Transverse colon (tissue), 4 donors: ENCODE measurements around the gene RPL13A.

ENCODE experiments used
- POLR2A ChIP-seq: fragments of 450-650 bp; IDR thresholded peaks from one replicate; pipeline ENCODE4 v1.6.1; 2016; ENCODE audit warnings: antibody characterized with exemption, mild to moderate bottlenecking, moderate library complexity
- POLR2AphosphoS5 ChIP-seq, 3 donors: sonication (generic); formaldehyde crosslinking; IDR thresholded peaks; one replicate each; pipeline ENCODE4 v1.6.1; 2016; ENCODE audit warnings: antibody characterized with exemption in 3 of 3
- TF ChIP-seq, protein P1 (sequence below), 5 experiments: fragments of 200-600 bp in 3 of 5; fragments of 450-650 bp in 2 of 5; sonication (generic) in 3 of 5; IDR thresholded peaks; 1 replicate in 2 of 5; 2 replicates in 3 of 5; pipeline ENCODE4 v1.5.1; 2016 to 2017; ENCODE audit warnings: antibody characterized with exemption in 5 of 5, inconsistent platforms in 3 of 5, mild to moderate bottlenecking in 2 of 5, moderate library complexity in 1 of 5

DNA sequence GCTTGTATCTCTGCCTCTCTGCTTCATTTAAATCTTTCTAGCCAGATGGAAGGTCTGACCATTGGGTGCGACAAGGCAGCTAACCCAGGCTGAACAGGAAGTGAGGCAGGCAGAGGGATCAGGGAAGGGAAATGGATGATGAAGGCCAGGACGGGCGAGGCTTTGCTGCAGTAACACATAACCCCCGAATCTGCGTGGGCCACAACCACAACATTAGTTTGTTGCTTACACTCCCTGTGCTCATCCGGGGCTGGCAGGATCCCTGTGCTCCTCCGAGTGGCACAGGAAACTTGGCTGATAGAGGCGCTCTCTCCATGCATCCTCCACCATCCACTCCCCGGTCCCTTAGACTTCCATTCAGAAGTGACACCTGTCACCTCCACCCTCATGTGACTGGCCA lies 14.5 kb upstream of the RPL13A start:
- TF ChIP-seq POLR2A (no peak), POLR2AphosphoS5 (IDR thresholded peaks at IDR 0.05) (no peak)
- TF ChIP-seq, protein P1, sequence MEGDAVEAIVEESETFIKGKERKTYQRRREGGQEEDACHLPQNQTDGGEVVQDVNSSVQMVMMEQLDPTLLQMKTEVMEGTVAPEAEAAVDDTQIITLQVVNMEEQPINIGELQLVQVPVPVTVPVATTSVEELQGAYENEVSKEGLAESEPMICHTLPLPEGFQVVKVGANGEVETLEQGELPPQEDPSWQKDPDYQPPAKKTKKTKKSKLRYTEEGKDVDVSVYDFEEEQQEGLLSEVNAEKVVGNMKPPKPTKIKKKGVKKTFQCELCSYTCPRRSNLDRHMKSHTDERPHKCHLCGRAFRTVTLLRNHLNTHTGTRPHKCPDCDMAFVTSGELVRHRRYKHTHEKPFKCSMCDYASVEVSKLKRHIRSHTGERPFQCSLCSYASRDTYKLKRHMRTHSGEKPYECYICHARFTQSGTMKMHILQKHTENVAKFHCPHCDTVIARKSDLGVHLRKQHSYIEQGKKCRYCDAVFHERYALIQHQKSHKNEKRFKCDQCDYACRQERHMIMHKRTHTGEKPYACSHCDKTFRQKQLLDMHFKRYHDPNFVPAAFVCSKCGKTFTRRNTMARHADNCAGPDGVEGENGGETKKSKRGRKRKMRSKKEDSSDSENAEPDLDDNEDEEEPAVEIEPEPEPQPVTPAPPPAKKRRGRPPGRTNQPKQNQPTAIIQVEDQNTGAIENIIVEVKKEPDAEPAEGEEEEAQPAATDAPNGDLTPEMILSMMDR (IDR thresholded peaks at IDR 0.05): no peak
